Glutamatergic neuron (in vitro differentiated cells): ENCODE data around the gene ATE1. TPM values are rescaled to one million over a fixed set of nuclear protein-coding genes. Genes with fewer than 3 reads are reported as not detected.
A peak's percentile ranks its signal among the peaks of the same experiment; 100 is the strongest.

Source experiments
- DNase-seq: peaks from one replicate; pipeline ENCODE4 v3.0.0; 2022
- H3K27ac Mint-ChIP-seq: one replicate; pipeline ENCODE4 v1.8.0; 2020; ENCODE audit warnings: mild to moderate bottlenecking, mixed read lengths, inconsistent platforms; ENCODE audit not compliant: unreplicated experiment
- H3K27me3 Mint-ChIP-seq: one replicate; pipeline ENCODE4 v1.8.0; 2020; ENCODE audit warnings: mild to moderate bottlenecking, moderate library complexity, mixed read lengths, inconsistent platforms; ENCODE audit not compliant: unreplicated experiment
- H3K36me3 Mint-ChIP-seq: one replicate; pipeline ENCODE4 v1.8.0; 2020; ENCODE audit warnings: mild to moderate bottlenecking, mixed read lengths, inconsistent platforms; ENCODE audit not compliant: unreplicated experiment
- H3K4me1 Mint-ChIP-seq: one replicate; pipeline ENCODE4 v1.8.0; 2020; ENCODE audit warnings: mild to moderate bottlenecking, low read depth, mixed read lengths, inconsistent platforms; ENCODE audit not compliant: unreplicated experiment
- H3K4me3 Mint-ChIP-seq: one replicate; pipeline ENCODE4 v1.8.0; 2020; ENCODE audit warnings: mild to moderate bottlenecking, mixed read lengths, inconsistent platforms; ENCODE audit not compliant: unreplicated experiment
- H3K9me3 Mint-ChIP-seq: one replicate; pipeline ENCODE4 v1.8.0; 2020; ENCODE audit warnings: mild to moderate bottlenecking, moderate library complexity, mixed read lengths, inconsistent platforms; ENCODE audit not compliant: unreplicated experiment
- CTCF ChIP-seq: fragments of 200-600 bp; sonication (generic); IDR thresholded peaks from one replicate; pipeline ENCODE4 v1.5.0; 2021; ENCODE audit not compliant: partially characterized antibody, unreplicated experiment
- total RNA-seq: library from RNA; stranded (reverse); fragmentation: NEBNext Ultra II Directional; extraction: Animal tissue kit (Norgen Biotek cat#: 25700); gene quantifications from one replicate; pipeline ENCODE4 v1.2.1, GENCODE V29; 2021; ENCODE audit not compliant: unreplicated experiment

ATE1 gene
- total RNA-seq, 1 donor from 2014 or later = 30.4 TPM

GRCh38 chr10:121715076-121715475, 212.8 kb downstream of the ATE1 start:
- Mint-ChIP-seq H3K4me3 (no peak overlapping the region), H3K4me1 (peaks cover 11% of the 10 kb centered on the region), H3K9me3 (peaks cover 7% of the 10 kb centered on the region), H3K27me3 (peaks cover 2% of the 10 kb centered on the region), H3K36me3 (peaks cover 20% of the 10 kb centered on the region), H3K27ac (no peak overlapping the region)
- no peak for TF ChIP-seq CTCF
- DNase-seq = no peak

- H3K4me1 Mint-ChIP-seq = peaks cover 26% of the 10 kb centered on the region
- peaks cover 4% of the 10 kb centered on the region for H3K9me3 Mint-ChIP-seq
- TF ChIP-seq CTCF = no peak
- no peak overlapping the region for H3K27ac Mint-ChIP-seq
- peaks cover 11% of the 10 kb centered on the region for H3K36me3 Mint-ChIP-seq
- H3K4me3 Mint-ChIP-seq = no peak overlapping the region
- H3K27me3 Mint-ChIP-seq = peaks cover 3% of the 10 kb centered on the region
- DNase-seq = no peak
These were observed 214.3 kb downstream of the ATE1 start for GRCh38 chr10:121713486-121713885.

- Mint-ChIP-seq H3K4me3 (peak overlapping the region; percentile 52), H3K4me1 (peaks cover 29% of the 10 kb centered on the region), H3K27me3 (peaks cover 3% of the 10 kb centered on the region), H3K9me3 (peaks cover 3% of the 10 kb centered on the region), H3K27ac (peak overlapping the region; percentile 24), H3K36me3 (peaks cover 11% of the 10 kb centered on the region)
- DNase-seq = no peak
- no peak for TF ChIP-seq CTCF
These were observed 216.9 kb downstream of the ATE1 start for GRCh38 chr10:121710971-121711370.

GRCh38 chr10:121710207-121710606, 217.6 kb downstream of the ATE1 start:
- Mint-ChIP-seq H3K27ac (peak overlapping the region; percentile 72), H3K9me3 (peaks cover 3% of the 10 kb centered on the region), H3K4me1 (peaks cover 29% of the 10 kb centered on the region), H3K27me3 (peaks cover 3% of the 10 kb centered on the region), H3K36me3 (peaks cover 11% of the 10 kb centered on the region), H3K4me3 (peak overlapping the region; percentile 83)
- no peak for TF ChIP-seq CTCF
- peak; percentile 59 for DNase-seq

GRCh38 chr10:121709675-121710073, 218.2 kb downstream of the ATE1 start:
- H3K4me1 Mint-ChIP-seq = peaks cover 29% of the 10 kb centered on the region
- TF ChIP-seq CTCF = no peak
- no peak for DNase-seq
- peaks cover 11% of the 10 kb centered on the region for H3K36me3 Mint-ChIP-seq
- no peak overlapping the region for H3K27ac Mint-ChIP-seq
- H3K4me3 Mint-ChIP-seq = peak overlapping the region; percentile 83
- peaks cover 3% of the 10 kb centered on the region for H3K27me3 Mint-ChIP-seq
- H3K9me3 Mint-ChIP-seq = peaks cover 5% of the 10 kb centered on the region
